HEK293 (cell line): ENCODE measurements around the gene ANKRD16.

Experiments
- CTCF ChIA-PET: fragments of 350-600 bp; formaldehyde crosslinking; extraction: SDS; loops from one replicate; lab custom pipeline; 2021; ENCODE audit warnings: antibody characterized with exemption; lab: Yijun Ruan, JAX
- POLR2A ChIA-PET: fragments of 300-600 bp; formaldehyde crosslinking; extraction: SDS; loops from one replicate; lab custom pipeline; 2020; ENCODE audit warnings: antibody characterized with exemption, inconsistent platforms; lab: Yijun Ruan, JAX
- H3K27ac ChIP-seq: fragments of 200-500 bp; sonication (Bioruptor generic); 2 replicates; pipeline ENCODE4 v1.5.1; 2014; ENCODE audit warnings: low read depth, low read length, control low read depth, inconsistent platforms; ENCODE audit errors: extremely low read depth
- H3K36me3 ChIP-seq, 2 experiments: fragments of 200-500 bp in 1 of 2; sonication (Bioruptor generic) in 1 of 2; 1 replicate in 1 of 2; 2 replicates in 1 of 2; pipeline ENCODE4 v1.5.1; 2014 to 2017; ENCODE audit warnings: inconsistent platforms in 2 of 2, low read length in 2 of 2; ENCODE audit not compliant: control insufficient read depth in 2 of 2, insufficient read depth in 1 of 2
- H3K4me1 ChIP-seq: fragments of 200-500 bp; sonication (Bioruptor generic); 2 replicates; pipeline ENCODE4 v1.5.1; 2014; ENCODE audit warnings: mild to moderate bottlenecking, low read length, inconsistent platforms; ENCODE audit not compliant: control insufficient read depth, insufficient read depth
- H3K4me3 ChIP-seq: 2 replicates; pipeline ENCODE4 v1.5.1; 2011; ENCODE audit warnings: low read depth, mild to moderate bottlenecking, control low read depth, low read length, moderate library complexity
- H3K9me3 ChIP-seq: fragments of 200-500 bp; sonication (Bioruptor generic); 2 replicates; pipeline ENCODE4 v1.5.1; 2014; ENCODE audit warnings: low read depth, low read length, inconsistent platforms; ENCODE audit not compliant: control insufficient read depth, insufficient read depth
- BCL11B ChIP-seq: fragments of 450-650 bp; formaldehyde crosslinking; IDR thresholded peaks from 2 replicates; pipeline ENCODE4 v1.5.1; 2016; ENCODE audit warnings: low read depth, missing biosample characterization, missing genetic modification characterization
- GLI2 ChIP-seq: fragments of 450-650 bp; formaldehyde crosslinking; IDR thresholded peaks from 2 replicates; pipeline ENCODE4; 2017; ENCODE audit warnings: missing biosample characterization, missing genetic modification characterization, low read depth, borderline replicate concordance
- GLI4 ChIP-seq: fragments of 450-650 bp; formaldehyde crosslinking; IDR thresholded peaks from 2 replicates; pipeline ENCODE4 v1.5.1; 2016; ENCODE audit warnings: missing biosample characterization, missing genetic modification characterization
- HOXD13 ChIP-seq: sonication (generic); formaldehyde crosslinking; IDR thresholded peaks from 2 replicates; pipeline ENCODE4 v1.8.0; 2022; ENCODE audit warnings: missing genetic modification reagents, borderline replicate concordance
- KLF10 ChIP-seq: fragments of 450-650 bp; IDR thresholded peaks from 2 replicates; pipeline ENCODE4 v1.5.1; 2018; ENCODE audit warnings: missing biosample characterization, mild to moderate bottlenecking, missing genetic modification characterization
- MYNN ChIP-seq: fragments of 450-650 bp; formaldehyde crosslinking; IDR thresholded peaks from 2 replicates; pipeline ENCODE4 v1.5.1; 2016; ENCODE audit warnings: missing biosample characterization, missing genetic modification characterization, borderline replicate concordance
- SP3 ChIP-seq: fragments of 450-650 bp; formaldehyde crosslinking; IDR thresholded peaks from 2 replicates; pipeline ENCODE4 v1.5.1; 2016; ENCODE audit warnings: missing biosample characterization, missing genetic modification characterization
- ZBTB48 ChIP-seq: fragments of 450-650 bp; formaldehyde crosslinking; IDR thresholded peaks from 2 replicates; pipeline ENCODE4 v1.5.1; 2016; ENCODE audit warnings: missing biosample characterization, missing genetic modification characterization
- ZNF211 ChIP-seq: fragments of 450-650 bp; formaldehyde crosslinking; IDR thresholded peaks from 2 replicates; pipeline ENCODE4 v1.5.1; 2016; ENCODE audit warnings: low read depth, missing biosample characterization, missing genetic modification characterization
- ZNF335 ChIP-seq: fragments of 450-650 bp; formaldehyde crosslinking; conservative IDR thresholded peaks from 2 replicates; pipeline ENCODE4 v1.5.1; 2016; ENCODE audit warnings: missing biosample characterization, missing genetic modification characterization
- ZNF350 ChIP-seq: fragments of 450-650 bp; formaldehyde crosslinking; IDR thresholded peaks from 2 replicates; pipeline ENCODE4 v1.5.0; 2017; ENCODE audit warnings: missing biosample characterization, mild to moderate bottlenecking, missing genetic modification characterization
- ZNF501 ChIP-seq: fragments of 450-650 bp; formaldehyde crosslinking; IDR thresholded peaks from 2 replicates; pipeline ENCODE4 v1.5.1; 2016; ENCODE audit warnings: missing biosample characterization, missing genetic modification characterization
- ZNF777 ChIP-seq: fragments of 450-650 bp; formaldehyde crosslinking; IDR thresholded peaks from 2 replicates; pipeline ENCODE4 v1.5.1; 2017; ENCODE audit warnings: missing biosample characterization, missing genetic modification characterization, borderline replicate concordance
- ZNF837 ChIP-seq: fragments of 450-650 bp; formaldehyde crosslinking; IDR thresholded peaks from 2 replicates; pipeline ENCODE4 v1.5.1; 2016; ENCODE audit warnings: missing biosample characterization, missing genetic modification characterization
- ZXDB ChIP-seq: fragments of 450-650 bp; formaldehyde crosslinking; IDR thresholded peaks from 2 replicates; pipeline ENCODE4 v1.5.1; 2016; ENCODE audit warnings: missing biosample characterization, missing genetic modification characterization
- TF ChIP-seq, protein P1 (sequence below): fragments of 450-650 bp; formaldehyde crosslinking; IDR thresholded peaks from 2 replicates; pipeline ENCODE4 v1.5.1; 2017; ENCODE audit warnings: missing biosample characterization, missing genetic modification characterization
- TF ChIP-seq, protein P2 (sequence below): fragments of 450-650 bp; formaldehyde crosslinking; IDR thresholded peaks from 2 replicates; pipeline ENCODE4 v1.5.1; 2016; ENCODE audit warnings: missing biosample characterization, missing genetic modification characterization
- TF ChIP-seq, protein P3 (sequence below): fragments of 450-650 bp; formaldehyde crosslinking; IDR thresholded peaks from 2 replicates; pipeline ENCODE4 v1.5.1; 2017; ENCODE audit warnings: missing biosample characterization, mild to moderate bottlenecking, missing genetic modification characterization, moderate library complexity
- TF ChIP-seq, protein P4 (sequence below): fragments of 450-650 bp; formaldehyde crosslinking; IDR thresholded peaks from 2 replicates; pipeline ENCODE4 v1.5.1; 2016; ENCODE audit warnings: missing biosample characterization, missing genetic modification characterization

ANKRD16 gene

DNA sequence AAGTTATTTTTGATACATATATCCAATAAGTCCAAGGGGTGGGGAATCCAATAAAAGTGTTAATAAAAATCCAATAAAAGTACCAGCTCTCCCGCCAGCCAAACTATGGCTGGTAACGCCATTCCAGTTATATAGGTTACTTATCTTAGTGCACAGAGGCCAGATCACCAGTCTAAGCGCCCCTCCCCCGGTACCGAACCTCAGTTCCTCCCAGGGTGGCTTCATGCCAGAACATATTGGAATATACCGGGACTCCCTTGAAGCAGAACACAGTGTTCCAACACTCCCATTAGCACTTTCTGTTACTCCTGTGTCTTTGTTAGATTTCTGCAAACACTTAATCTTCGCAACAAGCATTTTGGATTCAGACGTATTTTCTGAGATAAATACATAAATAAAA lies 7.8 kb upstream of the ANKRD16 start:
- no peaks in the 10 kb centered on the region for H3K4me1 ChIP-seq
- POLR2A ChIA-PET: interaction anchor here (0.5 kb wide), 1 partner anchor 36 kb away, joined by 4 read pairs; no protein-coding TSS in a partner anchor
- TF ChIP-seq HOXD13 (CRISPR knock-in tag) (no peak), ZNF777 (no peak), ZBTB48 (tag by site-specific recombination) (no peak), KLF10 (tag by site-specific recombination) (no peak), GLI2 (tag by site-specific recombination) (no peak)
- CTCF ChIA-PET: interaction anchor here (0.6 kb wide), 1 partner anchor 184 kb away, joined by 3 read pairs; no protein-coding TSS in a partner anchor
- no peak overlapping the region for H3K4me3 ChIP-seq
- H3K27ac ChIP-seq: no peak overlapping the region
- H3K9me3 ChIP-seq: no peaks in the 10 kb centered on the region
- peaks cover 0 to 49% of the 10 kb centered on the region in 2 experiments; a peak in 2 of 3 replicates for H3K36me3 ChIP-seq

DNA sequence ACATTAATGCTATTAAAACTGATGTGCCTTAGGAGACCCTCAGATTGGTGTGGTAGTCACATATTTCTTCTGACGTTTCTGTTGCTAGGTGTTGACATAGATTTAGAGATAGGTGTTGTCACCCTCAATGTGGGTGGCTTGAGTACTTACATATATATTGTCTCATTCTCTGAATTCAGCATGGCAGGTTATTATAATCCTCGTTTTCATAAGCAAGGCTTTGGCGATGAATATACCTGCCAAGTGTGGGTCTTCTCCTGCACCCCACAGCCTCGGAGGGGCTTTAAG lies 7.3 kb upstream of the ANKRD16 start:
- no peak overlapping the region for H3K27ac ChIP-seq
- no peaks in the 10 kb centered on the region for H3K9me3 ChIP-seq
- 0 out of 2 replicates have a peak, but pooled peaks cover 2% of the 10 kb centered on the region for H3K4me1 ChIP-seq
- POLR2A ChIA-PET: interaction anchor here (0.5 to 1.3 kb wide), 3 partner anchors 9 to 54 kb away, joined by 3 to 7 read pairs (median 4); no protein-coding TSS in a partner anchor
- peaks cover 0 to 54% of the 10 kb centered on the region in 2 experiments; a peak in 2 of 3 replicates for H3K36me3 ChIP-seq
- TF ChIP-seq, protein P1, sequence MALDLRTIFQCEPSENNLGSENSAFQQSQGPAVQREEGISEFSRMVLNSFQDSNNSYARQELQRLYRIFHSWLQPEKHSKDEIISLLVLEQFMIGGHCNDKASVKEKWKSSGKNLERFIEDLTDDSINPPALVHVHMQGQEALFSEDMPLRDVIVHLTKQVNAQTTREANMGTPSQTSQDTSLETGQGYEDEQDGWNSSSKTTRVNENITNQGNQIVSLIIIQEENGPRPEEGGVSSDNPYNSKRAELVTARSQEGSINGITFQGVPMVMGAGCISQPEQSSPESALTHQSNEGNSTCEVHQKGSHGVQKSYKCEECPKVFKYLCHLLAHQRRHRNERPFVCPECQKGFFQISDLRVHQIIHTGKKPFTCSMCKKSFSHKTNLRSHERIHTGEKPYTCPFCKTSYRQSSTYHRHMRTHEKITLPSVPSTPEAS: no peak
- TF ChIP-seq SP3 (tag by site-specific recombination) (no peak), GLI4 (tag by site-specific recombination) (no peak), ZNF335 (no peak), ZNF501 (no peak), ZXDB (tag by site-specific recombination) (no peak), ZNF837 (no peak), ZNF211 (tag by site-specific recombination) (no peak), ZNF350 (tag by site-specific recombination) (no peak), BCL11B (no peak), MYNN (tag by site-specific recombination) (no peak)
- TF ChIP-seq, protein P2, sequence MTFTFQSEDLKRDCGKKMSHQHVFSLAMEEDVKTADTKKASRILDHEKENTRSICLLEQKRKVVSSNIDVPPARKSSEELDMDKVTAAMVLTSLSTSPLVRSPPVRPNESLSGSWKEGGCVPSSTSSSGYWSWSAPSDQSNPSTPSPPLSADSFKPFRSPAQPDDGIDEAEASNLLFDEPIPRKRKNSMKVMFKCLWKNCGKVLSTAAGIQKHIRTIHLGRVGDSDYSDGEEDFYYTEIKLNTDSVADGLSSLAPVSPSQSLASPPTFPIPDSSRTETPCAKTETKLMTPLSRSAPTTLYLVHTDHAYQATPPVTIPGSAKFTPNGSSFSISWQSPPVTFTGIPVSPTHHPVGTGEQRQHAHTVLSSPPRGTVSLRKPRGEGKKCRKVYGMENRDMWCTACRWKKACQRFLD (tag by site-specific recombination): no peak
- TF ChIP-seq, protein P3, sequence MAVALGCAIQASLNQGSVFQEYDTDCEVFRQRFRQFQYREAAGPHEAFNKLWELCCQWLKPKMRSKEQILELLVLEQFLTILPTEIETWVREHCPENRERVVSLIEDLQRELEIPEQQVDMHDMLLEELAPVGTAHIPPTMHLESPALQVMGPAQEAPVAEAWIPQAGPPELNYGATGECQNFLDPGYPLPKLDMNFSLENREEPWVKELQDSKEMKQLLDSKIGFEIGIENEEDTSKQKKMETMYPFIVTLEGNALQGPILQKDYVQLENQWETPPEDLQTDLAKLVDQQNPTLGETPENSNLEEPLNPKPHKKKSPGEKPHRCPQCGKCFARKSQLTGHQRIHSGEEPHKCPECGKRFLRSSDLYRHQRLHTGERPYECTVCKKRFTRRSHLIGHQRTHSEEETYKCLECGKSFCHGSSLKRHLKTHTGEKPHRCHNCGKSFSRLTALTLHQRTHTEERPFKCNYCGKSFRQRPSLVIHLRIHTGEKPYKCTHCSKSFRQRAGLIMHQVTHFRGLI: no peak
- TF ChIP-seq, protein P4, sequence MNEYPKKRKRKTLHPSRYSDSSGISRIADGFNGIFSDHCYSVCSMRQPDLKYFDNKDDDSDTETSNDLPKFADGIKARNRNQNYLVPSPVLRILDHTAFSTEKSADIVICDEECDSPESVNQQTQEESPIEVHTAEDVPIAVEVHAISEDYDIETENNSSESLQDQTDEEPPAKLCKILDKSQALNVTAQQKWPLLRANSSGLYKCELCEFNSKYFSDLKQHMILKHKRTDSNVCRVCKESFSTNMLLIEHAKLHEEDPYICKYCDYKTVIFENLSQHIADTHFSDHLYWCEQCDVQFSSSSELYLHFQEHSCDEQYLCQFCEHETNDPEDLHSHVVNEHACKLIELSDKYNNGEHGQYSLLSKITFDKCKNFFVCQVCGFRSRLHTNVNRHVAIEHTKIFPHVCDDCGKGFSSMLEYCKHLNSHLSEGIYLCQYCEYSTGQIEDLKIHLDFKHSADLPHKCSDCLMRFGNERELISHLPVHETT (tag by site-specific recombination): no peak
- CTCF ChIA-PET: no interaction called here
- no peak overlapping the region for H3K4me3 ChIP-seq
